HCT116 (cell line): ENCODE measurements around the gene KCNJ4. TPM values are rescaled to one million over a fixed set of nuclear protein-coding genes. Genes with fewer than 3 reads are reported as not detected.
A peak's percentile ranks its signal among the peaks of the same experiment; 100 is the strongest.

Experiments
- ATAC-seq: fragments of 200-7000 bp; cut with Tn5 transposase; 2 replicates; pipeline ENCODE4 v1.9.1; 2020; ENCODE audit warnings: mild to moderate bottlenecking, moderate library complexity
- BruUV-seq: library from RNA; stranded (reverse); fragments of 400-500 nt; replicated peaks from 2 replicates; lab custom pipeline; 2021; lab: Mats Ljungman, UMichigan
- CTCF ChIA-PET: fragments of 300-600 bp; sonication (Branson Sonifier 250); formaldehyde crosslinking; loops from one replicate; lab custom pipeline; 2021; ENCODE audit warnings: antibody characterized with exemption; lab: Charles Lee
- POLR2A ChIA-PET: fragments of 300-600, 350-600 bp; sonication (Branson Sonifier 250); formaldehyde crosslinking; loops from one replicate; lab custom pipeline; 2021; ENCODE audit warnings: antibody characterized with exemption; lab: Charles Lee
- RAD21 ChIA-PET, 2 experiments: fragments of 300-600 bp; sonication (Branson Sonifier 250); formaldehyde crosslinking; loops; one replicate each; lab custom pipeline; 2023; ENCODE audit warnings: low total read pairs in 2 of 2; ENCODE audit not compliant: uncharacterized antibody in 2 of 2, unreplicated experiment in 2 of 2, low non-redundant PET in 1 of 2; lab: Charles Lee
- DNase-seq: peaks from one replicate; pipeline ENCODE4 v3.0.0-alpha.2; 2010; ENCODE audit warnings: low read depth, low spot score
- H2AFZ ChIP-seq: fragments of 200-600 bp; shearing (Covaris generic), sonication (generic); 2 replicates; pipeline ENCODE4 v1.6.1; 2017; ENCODE audit warnings: low read depth, mixed run types, mixed read lengths, antibody characterized with exemption, low read length; ENCODE audit not compliant: poor library complexity, severe bottlenecking
- H3K27ac ChIP-seq: 2 replicates; pipeline ENCODE4 v1.5.1; 2012; ENCODE audit warnings: low read depth, low read length
- H3K27me3 ChIP-seq: fragments of 200-600 bp; sonication (generic); 2 replicates; pipeline ENCODE4 v1.6.1; 2016; ENCODE audit warnings: mixed run types, low read length, mixed read lengths; ENCODE audit not compliant: insufficient read depth
- H3K36me3 ChIP-seq, 2 experiments: fragments of 200-500 bp in 1 of 2; fragments of 200-600 bp in 1 of 2; sonication (Bioruptor generic) in 1 of 2; sonication (generic) in 1 of 2; 2 replicates each; pipeline versions ENCODE4 v1.5.1 to v1.6.1; 2014 to 2016; ENCODE audit warnings: low read length in 2 of 2, inconsistent platforms in 1 of 2, mixed read lengths in 1 of 2, mixed run types in 1 of 2; ENCODE audit not compliant: insufficient read depth in 2 of 2, control insufficient read depth in 1 of 2
- H3K4me1 ChIP-seq, 2 experiments: fragments of 200-600 bp in 1 of 2; sonication (generic) in 1 of 2; 2 replicates each; pipeline versions ENCODE4 v1.5.1 to v1.6.1; 2012 to 2017; ENCODE audit warnings: low read length in 2 of 2, inconsistent platforms in 1 of 2, mild to moderate bottlenecking in 1 of 2, mixed read lengths in 1 of 2, mixed run types in 1 of 2, moderate library complexity in 1 of 2; ENCODE audit not compliant: insufficient read depth in 2 of 2, control insufficient read depth in 1 of 2
- H3K4me2 ChIP-seq: fragments of 200-600 bp; sonication (generic); 2 replicates; pipeline ENCODE4 v1.6.1; 2017; ENCODE audit warnings: mixed run types, low read length, mixed read lengths
- H3K4me3 ChIP-seq, 2 experiments: fragments of 200-600 bp in 1 of 2; sonication (generic) in 1 of 2; replicated peaks in 1 of 2; 2 replicates each; pipeline ENCODE4 v1.5.1; 2011 to 2016; ENCODE audit warnings: low read length in 2 of 2, control low read depth in 1 of 2, low read depth in 1 of 2, mild to moderate bottlenecking in 1 of 2, mixed read lengths in 1 of 2, mixed run types in 1 of 2
- H3K79me2 ChIP-seq: fragments of 200-600 bp; sonication (generic); 2 replicates; pipeline ENCODE4 v1.6.1; 2017; ENCODE audit warnings: mild to moderate bottlenecking, mixed run types, low read length, moderate library complexity, mixed read lengths; ENCODE audit not compliant: insufficient read depth
- H3K9ac ChIP-seq: fragments of 200-600 bp; sonication (generic); 2 replicates; pipeline ENCODE4 v1.6.1; 2016; ENCODE audit warnings: low read length, mixed read lengths
- H3K9me2 ChIP-seq: fragments of 200-600 bp; sonication (generic), shearing (Covaris generic); 2 replicates; pipeline ENCODE4 v1.6.1; 2017; ENCODE audit warnings: mixed run types, mild to moderate bottlenecking, moderate library complexity; ENCODE audit not compliant: insufficient read depth
- H3K9me3 ChIP-seq, 2 experiments: fragments of 200-500 bp in 1 of 2; fragments of 200-600 bp in 1 of 2; sonication (Bioruptor generic) in 1 of 2; sonication (generic) in 1 of 2; 2 replicates each; pipeline ENCODE4 v1.6.1; 2014 to 2017; ENCODE audit warnings: low read length in 2 of 2, mixed read lengths in 2 of 2, inconsistent platforms in 1 of 2, low read depth in 1 of 2, mild to moderate bottlenecking in 1 of 2, mixed run types in 1 of 2, moderate library complexity in 1 of 2; ENCODE audit not compliant: control insufficient read depth in 1 of 2, insufficient read depth in 1 of 2
- H4K20me1 ChIP-seq: fragments of 200-600 bp; sonication (generic), shearing (Covaris generic); 2 replicates; pipeline ENCODE4 v1.6.1; 2017; ENCODE audit warnings: mixed run types, mild to moderate bottlenecking, moderate library complexity; ENCODE audit not compliant: insufficient read depth
- CBX3 ChIP-seq: IDR thresholded peaks from 2 replicates; pipeline ENCODE4 v1.6.1; 2012; ENCODE audit warnings: low read depth
- CEBPB ChIP-seq: IDR thresholded peaks from 2 replicates; pipeline ENCODE4 v1.6.1; 2012; ENCODE audit warnings: low read depth
- EGR1 ChIP-seq: IDR thresholded peaks from 2 replicates; pipeline ENCODE4 v1.6.1; 2012; ENCODE audit warnings: low read depth
- EZH2 ChIP-seq: fragments of 200-600 bp; sonication (generic); IDR thresholded peaks from 2 replicates; pipeline ENCODE4 v1.6.1; 2017; ENCODE audit warnings: antibody characterized with exemption, mixed run types
- EZH2phosphoT487 ChIP-seq: fragments of 200-600 bp; IDR thresholded peaks from 2 replicates; pipeline ENCODE4 v1.6.1; 2018; ENCODE audit warnings: antibody characterized with exemption, borderline replicate concordance
- FOSL1 ChIP-seq: IDR thresholded peaks from 2 replicates; pipeline ENCODE4 v1.6.1; 2012; ENCODE audit warnings: low read depth
- POLR2A ChIP-seq: IDR thresholded peaks from 2 replicates; pipeline ENCODE4 v1.7.0; 2011; ENCODE audit warnings: borderline replicate concordance; ENCODE audit not compliant: insufficient read depth, insufficient read length; ENCODE audit errors: extremely low read depth
- POLR2AphosphoS5 ChIP-seq: IDR thresholded peaks from 2 replicates; pipeline ENCODE4 v1.6.1; 2011; ENCODE audit warnings: mild to moderate bottlenecking, low read depth, low read length, moderate library complexity
- SIN3A ChIP-seq: IDR thresholded peaks from 2 replicates; pipeline ENCODE4 v1.6.1; 2012; ENCODE audit warnings: low read depth
- SP1 ChIP-seq: IDR thresholded peaks from 2 replicates; pipeline ENCODE4 v1.6.1; 2012; ENCODE audit warnings: low read depth
- SRF ChIP-seq: IDR thresholded peaks from 2 replicates; pipeline ENCODE4 v1.6.1; 2012; ENCODE audit warnings: low read depth
- YY1 ChIP-seq: IDR thresholded peaks from 2 replicates; pipeline ENCODE4 v1.6.1; 2011; ENCODE audit warnings: low read length, low read depth, moderate library complexity, mild to moderate bottlenecking; ENCODE audit not compliant: insufficient replicate concordance; ENCODE audit errors: extremely low read depth
- ZFX ChIP-seq: fragments of 450-650 bp; IDR thresholded peaks from 2 replicates; pipeline ENCODE4 v1.6.1; 2017
- ZNF274 ChIP-seq: fragments of 200-500 bp; sonication (Bioruptor generic); IDR thresholded peaks from 2 replicates; pipeline ENCODE4 v1.6.1; 2014; ENCODE audit warnings: mild to moderate bottlenecking, low read depth, low read length, inconsistent platforms
- intact Hi-C: fragments of 100-400 bp; cut with micrococcal nuclease; formaldehyde crosslinking; loops from 2 replicates; pipeline ENCODE4 v1.10.0; 2022
- total RNA-seq: library from RNA; stranded (reverse); gene quantifications from one replicate; pipeline ENCODE4 v1.2.1, GENCODE V29; 2021; ENCODE audit not compliant: unreplicated experiment
- TF ChIP-seq, protein P1 (sequence below): IDR thresholded peaks from 2 replicates; pipeline ENCODE4 v1.6.1; 2011; ENCODE audit warnings: mild to moderate bottlenecking, low read length, moderate library complexity; ENCODE audit not compliant: insufficient replicate concordance; ENCODE audit errors: extremely low read depth

KCNJ4 gene
- total RNA-seq, 1 experiment from 2014 or later: not detected

DNA sequence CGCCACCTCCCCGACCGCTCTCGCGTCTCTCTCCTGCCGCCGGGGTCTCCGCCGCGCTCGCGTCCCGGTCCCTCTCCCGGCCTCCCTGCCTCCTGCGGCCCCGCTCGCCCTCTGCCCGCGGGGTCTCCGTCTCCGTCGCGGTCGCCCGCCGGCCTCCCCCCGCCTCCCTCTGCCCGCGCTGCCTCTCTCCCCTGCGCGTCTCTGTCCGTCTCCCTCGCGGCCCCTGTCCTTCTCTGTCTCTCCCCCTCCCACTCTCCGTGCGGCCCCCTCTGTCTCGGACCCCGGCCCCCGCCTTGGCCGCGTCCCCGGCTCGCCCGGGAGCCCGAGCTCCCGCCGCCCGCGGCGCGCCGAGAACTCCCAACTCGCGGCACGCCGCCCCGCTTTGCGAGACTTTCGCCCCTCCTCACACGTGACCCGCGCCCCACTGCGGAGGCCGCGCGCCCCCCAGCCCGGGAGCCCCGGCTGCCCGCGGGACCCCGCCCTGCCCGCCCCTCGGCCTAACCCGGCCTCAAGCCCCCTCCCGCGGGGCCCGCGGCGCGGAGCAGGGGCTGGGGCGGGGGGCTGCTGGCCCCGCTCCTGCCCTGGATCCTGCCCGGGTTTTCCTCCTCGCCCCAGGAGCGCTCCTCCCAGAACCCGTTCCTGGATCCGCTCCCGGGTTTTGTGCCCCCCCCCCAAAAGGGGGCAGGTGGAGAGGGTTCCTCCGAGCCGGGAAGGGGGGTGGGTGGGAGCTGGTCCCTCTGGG is 702 bp upstream of the KCNJ4 start:
- H3K27ac ChIP-seq: no peak overlapping the region
- H3K9me2 ChIP-seq: no peaks in the 10 kb centered on the region
- CTCF ChIA-PET: no interaction called here
- H2AFZ ChIP-seq: no peak overlapping the region
- no peak overlapping the region for H3K9ac ChIP-seq
- ATAC-seq (peak; percentile 46), DNase-seq (no peak)
- peaks cover 14 to 21% of the 10 kb centered on the region in 2 experiments for H3K4me1 ChIP-seq
- RAD21 ChIA-PET: no interaction called here
- no peaks in the 10 kb centered on the region for H3K36me3 ChIP-seq
- no peaks in the 10 kb centered on the region for H3K27me3 ChIP-seq
- no TSS peak for BruUV-seq
- H4K20me1 ChIP-seq: no peaks in the 10 kb centered on the region
- TF ChIP-seq ZFX (no peak), EZH2phosphoT487 (no peak), SP1 (peak; percentile 90), FOSL1 (no peak), YY1 (peak; percentile 68)
- H3K79me2 ChIP-seq: no peaks in the 10 kb centered on the region
- intact Hi-C loops: no loop called here
- H3K4me2 ChIP-seq: peak overlapping the region; percentile 36
- no peaks in the 10 kb centered on the region for H3K9me3 ChIP-seq
- POLR2A ChIA-PET: no interaction called here
- H3K4me3 ChIP-seq: no peak overlapping the region

DNA sequence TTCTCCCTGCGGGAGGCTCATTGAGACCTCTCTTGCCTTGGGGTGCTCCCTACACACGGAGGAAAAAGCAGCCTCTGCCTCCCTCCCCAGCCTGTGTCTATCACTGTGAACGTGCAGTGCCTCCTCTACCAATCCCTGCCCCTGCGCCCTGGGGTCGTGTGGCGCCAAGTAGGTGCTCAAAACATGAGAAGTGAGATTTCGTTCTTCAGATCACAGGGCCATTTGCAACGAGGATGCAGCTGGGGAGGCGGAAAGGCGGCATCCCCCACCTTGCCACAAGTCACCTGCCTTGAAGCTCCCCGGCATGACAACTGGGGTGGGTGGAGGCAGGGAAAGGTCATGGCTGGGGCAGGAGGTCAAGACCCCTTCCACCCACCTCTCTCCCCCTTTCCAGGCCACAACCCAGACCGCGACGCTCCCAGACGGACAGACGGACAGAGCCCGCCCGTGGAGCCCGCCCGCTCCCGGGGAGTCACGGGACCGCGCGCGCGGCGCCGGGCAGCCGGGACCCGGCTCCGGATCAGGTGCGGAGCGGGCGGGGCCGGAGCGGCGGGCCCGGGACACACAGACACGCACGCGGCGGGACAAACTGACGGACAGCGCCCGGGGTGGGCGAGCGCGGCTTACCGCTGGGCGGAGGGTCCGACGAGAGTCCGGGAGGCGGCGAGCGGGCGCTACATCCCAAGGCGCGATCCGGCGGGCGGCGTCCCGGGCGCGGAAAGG is 485 bp downstream of the KCNJ4 start:
- CTCF ChIA-PET: no interaction called here
- no peak overlapping the region for H3K4me2 ChIP-seq
- TF ChIP-seq EZH2: no peak
- no peak for TF ChIP-seq YY1
- no peak for TF ChIP-seq EZH2phosphoT487
- TF ChIP-seq SRF: no peak
- TF ChIP-seq FOSL1: no peak
- no peak for TF ChIP-seq CEBPB
- TF ChIP-seq, protein P1, sequence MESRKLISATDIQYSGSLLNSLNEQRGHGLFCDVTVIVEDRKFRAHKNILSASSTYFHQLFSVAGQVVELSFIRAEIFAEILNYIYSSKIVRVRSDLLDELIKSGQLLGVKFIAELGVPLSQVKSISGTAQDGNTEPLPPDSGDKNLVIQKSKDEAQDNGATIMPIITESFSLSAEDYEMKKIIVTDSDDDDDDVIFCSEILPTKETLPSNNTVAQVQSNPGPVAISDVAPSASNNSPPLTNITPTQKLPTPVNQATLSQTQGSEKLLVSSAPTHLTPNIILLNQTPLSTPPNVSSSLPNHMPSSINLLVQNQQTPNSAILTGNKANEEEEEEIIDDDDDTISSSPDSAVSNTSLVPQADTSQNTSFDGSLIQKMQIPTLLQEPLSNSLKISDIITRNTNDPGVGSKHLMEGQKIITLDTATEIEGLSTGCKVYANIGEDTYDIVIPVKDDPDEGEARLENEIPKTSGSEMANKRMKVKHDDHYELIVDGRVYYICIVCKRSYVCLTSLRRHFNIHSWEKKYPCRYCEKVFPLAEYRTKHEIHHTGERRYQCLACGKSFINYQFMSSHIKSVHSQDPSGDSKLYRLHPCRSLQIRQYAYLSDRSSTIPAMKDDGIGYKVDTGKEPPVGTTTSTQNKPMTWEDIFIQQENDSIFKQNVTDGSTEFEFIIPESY: no peak
- no peak for TF ChIP-seq POLR2A
- TF ChIP-seq CBX3: no peak
- no peak for TF ChIP-seq SIN3A
- TF ChIP-seq ZNF274: no peak
- TF ChIP-seq EGR1: no peak
- no peak for TF ChIP-seq POLR2AphosphoS5
- no peak for TF ChIP-seq ZFX

More for the DNA sequence above, 485 bp downstream of the KCNJ4 start:
- DNase-seq (no peak), ATAC-seq (no peak)
- no peaks in the 10 kb centered on the region for H3K79me2 ChIP-seq
- H3K9me3 ChIP-seq: no peaks in the 10 kb centered on the region
- H3K4me3 ChIP-seq: no peak overlapping the region
- no peaks in the 10 kb centered on the region for H3K27me3 ChIP-seq
- RAD21 ChIA-PET: no interaction called here
- POLR2A ChIA-PET: no interaction called here
- BruUV-seq: no TSS peak
- H3K36me3 ChIP-seq: no peaks in the 10 kb centered on the region
- no peak overlapping the region for H2AFZ ChIP-seq
- H4K20me1 ChIP-seq: no peaks in the 10 kb centered on the region
- no peaks in the 10 kb centered on the region for H3K9me2 ChIP-seq
- intact Hi-C loops: no loop called here
- no peak overlapping the region for H3K27ac ChIP-seq
- H3K9ac ChIP-seq: no peak overlapping the region
- peaks cover 14 to 20% of the 10 kb centered on the region in 2 experiments for H3K4me1 ChIP-seq
